Measurements from ENCODE around the gene PTPRO. TPM values are rescaled to one million over a fixed set of nuclear protein-coding genes. Genes with fewer than 3 reads are reported as not detected.

The PTPRO gene
- total RNA-seq, 1 experiment from 2014 or later, result not detected

GRCh38 chr12:15546102-15546701 is 223.9 kb downstream of the PTPRO start:
- no peak overlapping the region for H2AFZ ChIP-seq (ENCODE audit: low read length)
- ATAC-seq (no peak), DNase-seq (no peak)
- no peak for TF ChIP-seq EZH2 (IDR thresholded peaks at IDR 0.05; ENCODE audit: low read length, unreplicated experiment)
- no peak for TF ChIP-seq CTCF (conservative IDR thresholded peaks at IDR 0.05; ENCODE audit: low read depth, low read length)
- no peak for TF ChIP-seq EZH2phosphoT487 (IDR thresholded peaks at IDR 0.05; ENCODE audit: borderline replicate concordance, low read length)
- no peak overlapping the region for H3K27ac ChIP-seq (ENCODE audit: low read length)
- H3K36me3 ChIP-seq (ENCODE audit: low read depth, low read length), result no peaks in the 10 kb centered on the region
- no peak overlapping the region for H3K4me2 ChIP-seq (ENCODE audit: low read length)
- H3K4me3 ChIP-seq (ENCODE audit: low read length), result no peak overlapping the region
- ChIA-PET CTCF (no interaction called here), POLR2A (ENCODE audit: unreplicated experiment) (no interaction called here)
- H3F3A ChIP-seq (ENCODE audit: low read length, unreplicated experiment), result no peaks in the 10 kb centered on the region
- H4K20me1 ChIP-seq (ENCODE audit: low read length), result no peaks in the 10 kb centered on the region
- no TSS peak for BruUV-seq (replicated peaks)
- no peaks in the 10 kb centered on the region for H3K79me2 ChIP-seq (ENCODE audit: low read length)
- no peaks in the 10 kb centered on the region for H3K9me3 ChIP-seq (ENCODE audit: low read length)
- no peak overlapping the region for H3K9ac ChIP-seq (ENCODE audit: low read length)
- H3K9me2 ChIP-seq (replicated peaks; ENCODE audit: low read length), result no peaks in the 10 kb centered on the region
- H3K27me3 ChIP-seq (ENCODE audit: low read length), result no peaks in the 10 kb centered on the region
- H3K4me1 ChIP-seq (ENCODE audit: insufficient read depth, low read length), result no peaks in the 10 kb centered on the region
- intact Hi-C loops (cut with micrococcal nuclease), result no loop called here

- intact Hi-C loops (cut with micrococcal nuclease), result no loop called here
- no peaks in the 10 kb centered on the region for H3K79me2 ChIP-seq (ENCODE audit: low read length)
- H3K4me2 ChIP-seq (ENCODE audit: low read length), result no peak overlapping the region
- H3F3A ChIP-seq (ENCODE audit: low read length, unreplicated experiment), result no peaks in the 10 kb centered on the region
- no peak for DNase-seq
- H3K9ac ChIP-seq (ENCODE audit: low read length), result no peak overlapping the region
- POLR2A ChIA-PET (ENCODE audit: unreplicated experiment), result no interaction called here
- TF ChIP-seq EZH2phosphoT487 (IDR thresholded peaks at IDR 0.05; ENCODE audit: borderline replicate concordance, low read length) (no peak), EZH2 (IDR thresholded peaks at IDR 0.05; ENCODE audit: low read length, unreplicated experiment) (no peak)
- no peaks in the 10 kb centered on the region for H3K9me3 ChIP-seq (ENCODE audit: low read length)
- no peak overlapping the region for H3K4me3 ChIP-seq (ENCODE audit: low read length)
- CTCF ChIA-PET, result no interaction called here
- BruUV-seq (replicated peaks), result no TSS peak
- H3K36me3 ChIP-seq (ENCODE audit: low read depth, low read length), result no peaks in the 10 kb centered on the region
- no peak overlapping the region for H2AFZ ChIP-seq (ENCODE audit: low read length)
- H4K20me1 ChIP-seq (ENCODE audit: low read length), result no peaks in the 10 kb centered on the region
- no peak for ATAC-seq
- H3K9me2 ChIP-seq (replicated peaks; ENCODE audit: low read length), result no peaks in the 10 kb centered on the region
- H3K27ac ChIP-seq (ENCODE audit: low read length), result no peak overlapping the region
- no peaks in the 10 kb centered on the region for H3K4me1 ChIP-seq (ENCODE audit: insufficient read depth, low read length)
- no peaks in the 10 kb centered on the region for H3K27me3 ChIP-seq (ENCODE audit: low read length)
Measured at GRCh38 chr12:15547063-15547462, 224.8 kb downstream of the PTPRO start.

- TF ChIP-seq EZH2 (IDR thresholded peaks at IDR 0.05; ENCODE audit: low read length, unreplicated experiment) (no peak), EZH2phosphoT487 (IDR thresholded peaks at IDR 0.05; ENCODE audit: borderline replicate concordance, low read length) (no peak)
- no peaks in the 10 kb centered on the region for H3K27me3 ChIP-seq (ENCODE audit: low read length)
- H3F3A ChIP-seq (ENCODE audit: low read length, unreplicated experiment), result no peaks in the 10 kb centered on the region
- ChIA-PET CTCF (no interaction called here), POLR2A (ENCODE audit: unreplicated experiment) (interaction anchor here (0.6 kb wide), 1 partner anchor 9 kb away, joined by 4 read pairs; no protein-coding TSS in a partner anchor)
- no peaks in the 10 kb centered on the region for H3K4me1 ChIP-seq (ENCODE audit: insufficient read depth, low read length)
- H3K9me2 ChIP-seq (replicated peaks; ENCODE audit: low read length), result no peaks in the 10 kb centered on the region
- no peak overlapping the region for H3K27ac ChIP-seq (ENCODE audit: low read length)
- intact Hi-C loops (cut with micrococcal nuclease), result no loop called here
- H3K4me3 ChIP-seq (ENCODE audit: low read length), result no peak overlapping the region
- BruUV-seq (replicated peaks), result no TSS peak
- H2AFZ ChIP-seq (ENCODE audit: low read length), result no peak overlapping the region
- DNase-seq, result no peak
- no peaks in the 10 kb centered on the region for H4K20me1 ChIP-seq (ENCODE audit: low read length)
- no peak overlapping the region for H3K4me2 ChIP-seq (ENCODE audit: low read length)
- H3K9me3 ChIP-seq (ENCODE audit: low read length), result no peaks in the 10 kb centered on the region
- ATAC-seq, result no peak
- no peaks in the 10 kb centered on the region for H3K36me3 ChIP-seq (ENCODE audit: low read depth, low read length)
- H3K9ac ChIP-seq (ENCODE audit: low read length), result no peak overlapping the region
- H3K79me2 ChIP-seq (ENCODE audit: low read length), result no peaks in the 10 kb centered on the region
Measured at GRCh38 chr12:15547691-15548090, 225.4 kb downstream of the PTPRO start.
